WTC11 (cell line): Measurements from ENCODE around the gene CPNE8. TPM values are rescaled to one million over a fixed set of nuclear protein-coding genes. Genes with fewer than 3 reads are reported as not detected.

ENCODE experiments used
- ATAC-seq: fragments of 200-7000 bp; cut with Tn5 transposase; 2 replicates; pipeline ENCODE4 v1.10.0; 2021; ENCODE audit warnings: mild to moderate bottlenecking, moderate library complexity
- CTCF ChIA-PET: fragments of 300-600 bp; sonication (Branson Sonifier 250); formaldehyde crosslinking; loops from one replicate; lab custom pipeline; 2021; ENCODE audit warnings: antibody characterized with exemption; lab: Charles Lee
- POLR2A ChIA-PET: fragments of 350-600 bp; sonication (Branson Sonifier 250); formaldehyde crosslinking; loops from one replicate; lab custom pipeline; 2021; ENCODE audit warnings: antibody characterized with exemption; lab: Charles Lee
- DNase-seq: peaks from one replicate; pipeline ENCODE4 v3.0.0; 2021; ENCODE audit warnings: low spot score
- H3K27ac Mint-ChIP-seq: 2 replicates; pipeline ENCODE4 v1.8.0; 2021; ENCODE audit warnings: mixed read lengths
- H3K27me3 Mint-ChIP-seq: 2 replicates; pipeline ENCODE4 v1.8.0; 2021; ENCODE audit warnings: low read depth, mild to moderate bottlenecking, moderate library complexity, mixed read lengths
- H3K36me3 Mint-ChIP-seq: 2 replicates; pipeline ENCODE4 v1.8.0; 2021; ENCODE audit warnings: mixed read lengths
- H3K4me1 Mint-ChIP-seq: 2 replicates; pipeline ENCODE4 v1.8.0; 2022; ENCODE audit warnings: mixed read lengths
- H3K4me3 Mint-ChIP-seq: 2 replicates; pipeline ENCODE4 v1.8.0; 2021; ENCODE audit warnings: mild to moderate bottlenecking, moderate library complexity, mixed read lengths
- H3K9me3 Mint-ChIP-seq: 2 replicates; pipeline ENCODE4 v1.8.0; 2021; ENCODE audit warnings: mixed read lengths
- AR ChIP-seq: fragments of 250-450 bp; sonication (Bioruptor Pico); IDR thresholded peaks from 2 replicates; pipeline ENCODE4 v1.9.0; 2021; ENCODE audit warnings: mild to moderate bottlenecking
- ATF1 ChIP-seq: sonication (generic); formaldehyde crosslinking; IDR thresholded peaks from 2 replicates; pipeline ENCODE4 v1.8.1; 2023; ENCODE audit warnings: mild to moderate bottlenecking, moderate library complexity, missing genetic modification reagents
- E2F5 ChIP-seq: sonication (generic); formaldehyde crosslinking; IDR thresholded peaks from 2 replicates; pipeline ENCODE4 v1.8.1; 2022; ENCODE audit warnings: mild to moderate bottlenecking, moderate library complexity, missing genetic modification reagents
- GTF2I ChIP-seq: fragments of 250-450 bp; sonication (Bioruptor Pico); conservative IDR thresholded peaks from 2 replicates; pipeline ENCODE4 v1.4.0; 2021; ENCODE audit warnings: mild to moderate bottlenecking
- HMGXB4 ChIP-seq: sonication (generic); formaldehyde crosslinking; IDR thresholded peaks from 2 replicates; pipeline ENCODE4 v1.8.1; 2023; ENCODE audit warnings: mild to moderate bottlenecking, moderate library complexity, missing genetic modification reagents
- IRF1 ChIP-seq: sonication (generic); formaldehyde crosslinking; IDR thresholded peaks from 2 replicates; pipeline ENCODE4 v1.8.0; 2023; ENCODE audit warnings: missing genetic modification reagents
- IRF2 ChIP-seq: sonication (generic); formaldehyde crosslinking; IDR thresholded peaks from 2 replicates; pipeline ENCODE4 v1.8.0; 2022; ENCODE audit warnings: low read depth, missing genetic modification reagents, borderline replicate concordance
- JAZF1 ChIP-seq: fragments of 250-450 bp; sonication (Bioruptor Pico); IDR thresholded peaks from 2 replicates; pipeline ENCODE4 v1.9.0; 2021; ENCODE audit warnings: moderate library complexity, mild to moderate bottlenecking, inconsistent platforms
- KAT7 ChIP-seq: sonication (generic); formaldehyde crosslinking; IDR thresholded peaks from 2 replicates; pipeline ENCODE4 v1.8.1; 2023; ENCODE audit warnings: missing genetic modification reagents, mild to moderate bottlenecking, borderline replicate concordance
- MAX ChIP-seq: sonication (generic); formaldehyde crosslinking; IDR thresholded peaks from 2 replicates; pipeline ENCODE4 v1.8.0; 2022; ENCODE audit warnings: mild to moderate bottlenecking, missing genetic modification reagents
- NR3C1 ChIP-seq: sonication (generic); formaldehyde crosslinking; conservative IDR thresholded peaks from 2 replicates; pipeline ENCODE4 v1.8.1; 2023; ENCODE audit warnings: low read depth, mild to moderate bottlenecking, missing genetic modification reagents
- PREB ChIP-seq: sonication (generic); formaldehyde crosslinking; IDR thresholded peaks from 2 replicates; pipeline ENCODE4 v1.8.1; 2022; ENCODE audit warnings: mild to moderate bottlenecking, missing genetic modification reagents, moderate library complexity, borderline replicate concordance
- RELA ChIP-seq: sonication (generic); formaldehyde crosslinking; IDR thresholded peaks from 2 replicates; pipeline ENCODE4 v1.8.1; 2022; ENCODE audit warnings: missing genetic modification reagents, mild to moderate bottlenecking, borderline replicate concordance
- ZNF416 ChIP-seq: fragments of 250-450 bp; sonication (Bioruptor Pico); IDR thresholded peaks from 2 replicates; pipeline ENCODE4 v1.9.0; 2021; ENCODE audit warnings: mild to moderate bottlenecking, inconsistent platforms
- ZNF671 ChIP-seq: fragments of 250-450 bp; sonication (Bioruptor Pico); IDR thresholded peaks from 2 replicates; pipeline ENCODE4 v1.8.0; 2021; ENCODE audit warnings: mild to moderate bottlenecking
- total RNA-seq: library from RNA; stranded (reverse); gene quantifications from 3 replicates; pipeline ENCODE4 v1.2.3, GENCODE V29; 2021

CPNE8 gene
- total RNA-seq, 1 experiment from 2014 or later: 8.3 TPM

- no peaks in the 10 kb centered on the region for H3K9me3 Mint-ChIP-seq
- no peaks in the 10 kb centered on the region for H3K27me3 Mint-ChIP-seq
- DNase-seq (no peak), ATAC-seq (no peak)
- POLR2A ChIA-PET: no interaction called here
- TF ChIP-seq E2F5 (CRISPR knock-in tag) (no peak), NR3C1 (CRISPR knock-in tag) (no peak), GTF2I (no peak)
- no peak overlapping the region for H3K4me3 Mint-ChIP-seq
- H3K27ac Mint-ChIP-seq: no peak overlapping the region
- H3K36me3 Mint-ChIP-seq: no peaks in the 10 kb centered on the region
- no peaks in the 10 kb centered on the region for H3K4me1 Mint-ChIP-seq
- CTCF ChIA-PET: no interaction called here
Observed at GRCh38 chr12:38628288-38628687, 277.1 kb downstream of the CPNE8 start.

- TF ChIP-seq HMGXB4 (CRISPR knock-in tag) (no peak), ZNF671 (no peak), AR (CRISPR knock-in tag) (no peak), IRF1 (no peak), MAX (CRISPR knock-in tag) (no peak), KAT7 (no peak), RELA (CRISPR knock-in tag) (no peak), ZNF416 (CRISPR knock-in tag) (no peak), JAZF1 (no peak)
- ATAC-seq: no peak
- ChIA-PET CTCF (no interaction called here), POLR2A (no interaction called here)
- DNase-seq: no peak
- Mint-ChIP-seq H3K4me1 (no peaks in the 10 kb centered on the region), H3K27me3 (no peaks in the 10 kb centered on the region), H3K36me3 (no peaks in the 10 kb centered on the region), H3K4me3 (no peak overlapping the region), H3K9me3 (peaks cover 4% of the 10 kb centered on the region), H3K27ac (no peak overlapping the region)
Observed at GRCh38 chr12:38625306-38625705, 280.1 kb downstream of the CPNE8 start.

- H3K27me3 Mint-ChIP-seq: no peaks in the 10 kb centered on the region
- no peak for TF ChIP-seq GTF2I
- no peak for ATAC-seq
- no peak overlapping the region for H3K27ac Mint-ChIP-seq
- peaks cover 3% of the 10 kb centered on the region for H3K9me3 Mint-ChIP-seq
- H3K4me3 Mint-ChIP-seq: no peak overlapping the region
- ChIA-PET POLR2A (no interaction called here), CTCF (no interaction called here)
- H3K36me3 Mint-ChIP-seq: no peaks in the 10 kb centered on the region
- peaks cover 25% of the 10 kb centered on the region for H3K4me1 Mint-ChIP-seq
- no peak for DNase-seq
Observed at GRCh38 chr12:38614171-38614570, 291.2 kb downstream of the CPNE8 start.

- Mint-ChIP-seq H3K9me3 (peaks cover 16% of the 10 kb centered on the region), H3K36me3 (no peaks in the 10 kb centered on the region), H3K4me1 (peaks cover 17% of the 10 kb centered on the region), H3K27ac (no peak overlapping the region; the same call in 1 of the 2 replicates), H3K4me3 (no peak overlapping the region), H3K27me3 (no peaks in the 10 kb centered on the region)
- TF ChIP-seq KAT7 (no peak), IRF2 (CRISPR knock-in tag) (no peak), ATF1 (no peak), PREB (CRISPR knock-in tag) (no peak)
- ChIA-PET CTCF (no interaction called here), POLR2A (no interaction called here)
- DNase-seq: no peak
- no peak for ATAC-seq
Observed at GRCh38 chr12:38610808-38611350, 294.5 kb downstream of the CPNE8 start.
